CD4-positive, alpha-beta T cell treated with Interleukin-12 subunit alpha and Interleukin-12 subunit beta, for 1 hour (primary cell): Measurements from ENCODE around the gene MYO5B.

Experiments
- DNase-seq: peaks from one replicate; pipeline ENCODE4 v3.0.0-alpha.2; 2020

Gene MYO5B

DNA sequence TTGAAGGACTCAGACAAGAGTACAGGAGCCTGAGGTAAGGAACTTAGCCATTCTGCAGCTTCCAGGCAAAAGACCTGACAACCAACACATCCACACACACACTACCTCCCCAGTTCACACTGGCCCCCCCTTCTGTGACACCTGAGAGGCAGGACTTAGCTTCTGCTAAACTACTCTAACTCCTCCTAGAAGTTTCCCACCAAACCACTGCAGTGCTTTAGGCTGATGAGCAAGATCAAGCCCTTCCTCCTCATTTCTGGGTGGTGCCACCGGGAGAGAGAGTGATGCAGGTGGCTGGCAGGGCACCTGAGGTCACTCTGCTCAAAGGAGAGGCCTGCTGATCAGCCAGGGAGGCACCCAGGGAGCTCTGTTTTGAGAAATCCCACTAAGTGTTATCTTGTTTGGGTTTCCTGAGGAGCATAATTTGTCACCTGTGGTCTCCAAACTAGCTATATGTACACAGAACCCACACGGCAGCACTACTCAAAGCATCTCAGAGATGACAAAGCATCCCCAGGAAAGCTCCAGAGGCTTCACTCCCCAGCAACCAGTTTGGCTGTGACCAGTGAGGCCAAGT, 188.4 kb downstream of the MYO5B start:
- DNase-seq, result no peak

DNA sequence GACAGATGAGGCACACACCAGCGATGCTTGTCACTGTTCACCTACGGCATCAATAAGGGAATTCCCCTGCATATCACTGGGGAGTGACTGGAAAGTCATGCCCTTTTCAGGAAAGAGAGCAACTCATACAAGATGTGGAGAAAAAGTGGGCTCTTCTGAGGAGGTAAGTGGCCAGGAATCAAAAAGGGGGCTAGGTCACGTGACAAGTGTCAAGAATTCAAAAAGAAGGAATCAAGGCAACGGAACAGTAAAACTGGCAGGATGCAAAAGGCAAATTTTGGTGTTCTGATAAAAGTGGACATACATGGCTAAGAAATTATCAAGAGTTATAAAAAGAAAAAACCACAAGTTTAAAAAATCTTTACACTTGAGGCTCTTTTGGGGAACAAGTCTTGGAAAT, 190.9 kb downstream of the MYO5B start:
- DNase-seq, result no peak

DNA sequence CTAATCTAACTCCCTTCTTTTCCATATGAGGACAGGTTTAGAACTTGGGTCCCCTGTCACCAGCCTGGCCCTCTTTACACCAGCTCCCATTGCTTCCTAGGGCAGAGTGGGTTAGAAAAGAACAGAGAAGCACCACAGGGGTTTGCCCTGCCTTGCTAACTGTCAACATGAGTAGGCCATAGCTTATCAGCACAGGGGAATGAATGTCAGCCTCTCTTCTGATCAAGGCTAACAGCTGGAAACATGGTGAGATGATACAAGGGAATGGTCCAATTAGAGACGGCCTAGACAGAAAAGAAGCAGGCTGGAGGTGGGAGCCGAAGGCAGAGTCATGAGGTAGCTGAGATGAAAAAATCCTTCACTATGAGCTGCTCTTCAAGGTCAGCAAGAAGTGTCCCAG, 192.2 kb downstream of the MYO5B start:
- no peak for DNase-seq

- DNase-seq, result no peak
These were observed 194.7 kb downstream of the MYO5B start for GRCh38 chr18:50000227-50000626.

DNA sequence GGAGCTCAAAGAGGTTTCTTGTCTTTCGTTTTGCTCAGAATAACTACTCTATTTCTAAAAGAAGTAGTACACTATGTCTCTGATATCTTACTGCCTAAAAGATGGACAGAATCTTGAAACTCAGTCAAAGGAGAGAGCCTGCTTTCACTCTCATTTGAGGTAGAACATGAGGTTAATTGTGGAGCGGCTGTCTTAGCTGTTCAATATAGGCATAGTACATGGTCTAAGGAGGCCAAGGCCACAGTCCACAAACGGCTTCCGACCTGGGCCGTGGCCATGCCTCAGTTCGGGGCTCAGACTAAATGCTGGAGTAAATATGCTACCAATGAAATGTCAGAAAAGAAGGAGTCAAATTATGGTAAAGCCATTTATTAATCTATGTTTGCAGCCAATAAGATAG, 195.8 kb downstream of the MYO5B start:
- DNase-seq, result no peak

GRCh38 chr18:49997558-49997957, 197.4 kb downstream of the MYO5B start:
- DNase-seq, result no peak

DNA sequence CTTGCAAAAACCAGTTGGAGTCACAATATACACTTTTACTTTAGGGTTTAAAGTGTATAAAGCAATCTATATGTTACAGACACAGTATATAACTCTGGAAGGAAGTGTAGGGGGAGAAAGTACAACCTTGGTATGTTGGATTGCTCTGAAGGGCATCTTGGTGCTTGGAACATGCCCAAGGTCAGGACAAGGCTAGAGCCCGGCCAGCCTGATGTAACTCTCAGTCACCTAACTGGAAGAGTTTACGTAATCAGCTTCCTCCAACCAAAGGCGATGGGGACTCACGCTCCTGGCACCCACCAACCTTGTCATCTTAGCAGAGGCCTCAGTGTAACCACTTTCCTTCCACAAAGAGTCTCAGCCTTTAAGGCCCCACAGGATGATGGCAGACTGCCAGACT, 200.5 kb downstream of the MYO5B start:
- DNase-seq, result no peak

DNA sequence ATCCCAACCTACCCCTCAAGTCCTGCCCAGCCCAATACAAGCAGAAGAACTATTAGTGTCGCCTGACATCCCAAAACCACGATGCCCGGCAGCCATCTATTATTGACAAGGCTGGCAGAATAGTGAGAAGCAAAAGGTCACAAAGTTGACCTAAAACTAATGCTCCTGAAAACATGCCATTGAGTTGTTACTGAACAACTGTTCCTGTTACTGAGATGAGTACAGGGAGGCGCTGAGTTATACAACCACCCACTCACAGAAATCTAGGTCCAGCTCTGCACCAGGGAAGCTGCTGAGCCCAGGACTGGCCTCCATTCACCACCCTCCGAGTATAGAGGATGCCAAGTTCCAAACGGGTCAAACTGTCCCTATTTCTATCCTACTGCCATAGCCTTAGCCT, 201.6 kb downstream of the MYO5B start:
- no peak for DNase-seq

- no peak for DNase-seq
These were observed 206.2 kb downstream of the MYO5B start for GRCh38 chr18:49988733-49989132.

GRCh38 chr18:49988101-49988500, 206.8 kb downstream of the MYO5B start:
- no peak for DNase-seq

- no peak for DNase-seq
These were observed 209.7 kb downstream of the MYO5B start for GRCh38 chr18:49985236-49985635.

GRCh38 chr18:49980896-49981295, 214.1 kb downstream of the MYO5B start:
- no peak for DNase-seq

DNA sequence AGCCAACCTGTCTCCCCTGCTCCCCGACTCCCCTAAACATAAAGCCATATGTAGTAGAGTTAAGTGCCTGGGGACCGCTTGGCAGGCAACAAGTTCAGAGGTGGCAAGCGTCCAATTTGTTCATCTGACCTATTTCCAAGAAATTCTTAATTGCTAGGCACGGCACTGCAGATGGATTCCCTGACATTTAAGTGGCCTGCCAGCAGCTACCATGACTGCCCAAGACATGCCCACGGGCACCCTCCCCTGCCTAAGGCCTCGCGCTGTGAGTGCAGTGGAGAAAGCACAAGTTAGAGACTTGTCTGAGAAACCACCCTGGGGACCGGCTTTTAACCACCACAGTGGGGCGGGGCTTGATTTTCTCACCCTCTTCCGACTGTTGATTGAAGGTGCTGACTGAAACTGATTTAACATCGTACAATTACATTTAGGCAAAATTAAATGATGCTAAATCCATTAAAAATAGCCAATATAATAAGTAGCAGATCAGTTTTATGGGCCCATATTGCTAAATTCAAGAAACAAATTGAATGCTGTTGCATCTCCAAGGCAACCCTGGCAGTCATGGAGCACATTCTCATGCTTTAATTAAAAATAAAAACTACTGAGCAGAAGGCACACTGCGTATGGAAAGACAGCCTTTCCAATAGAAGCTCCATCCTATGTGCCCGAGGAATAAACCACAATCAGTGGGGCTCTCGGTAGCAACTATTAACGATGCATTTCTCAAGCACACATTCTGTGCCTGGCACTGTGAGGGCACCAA, 218.0 kb downstream of the MYO5B start:
- DNase-seq, result no peak

DNA sequence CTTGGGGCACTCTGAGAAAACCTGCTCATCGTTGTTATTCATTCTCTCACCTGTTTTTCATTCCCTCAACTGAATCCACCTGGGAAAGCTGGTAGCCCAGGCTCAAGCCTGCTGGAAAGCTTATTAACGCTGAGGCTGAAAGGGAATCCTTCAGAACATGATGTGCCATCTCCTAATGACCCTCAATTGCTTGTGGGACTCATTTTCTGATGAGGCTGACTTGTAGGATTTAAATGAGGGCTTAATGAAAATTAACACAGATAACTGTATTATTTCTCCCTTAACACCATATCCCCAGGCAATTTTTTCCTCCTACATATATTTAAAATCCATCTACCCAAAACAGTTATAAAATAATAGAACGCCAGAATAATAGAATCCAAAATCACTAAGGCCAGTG, 218.9 kb downstream of the MYO5B start:
- DNase-seq, result no peak

DNA sequence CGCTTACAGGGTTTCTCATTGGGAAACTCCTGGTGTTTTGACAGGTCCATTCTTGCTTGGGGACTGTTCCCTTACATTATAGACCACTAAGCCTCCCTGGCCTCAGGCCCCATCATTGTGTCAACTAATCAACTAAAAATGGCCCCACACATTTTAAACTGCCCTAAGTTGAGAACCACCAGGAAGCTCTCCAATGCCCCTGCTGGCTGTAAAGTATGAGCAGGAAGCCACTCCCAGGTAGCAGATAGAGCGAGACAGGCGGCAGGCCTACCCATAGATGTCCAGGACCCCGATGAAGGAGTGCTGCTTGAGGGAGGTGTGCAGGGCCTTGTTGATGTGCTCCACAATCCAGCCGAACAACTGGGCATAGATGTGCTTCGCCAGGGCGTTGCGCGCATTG, 220.9 kb downstream of the MYO5B start:
- DNase-seq, result no peak

GRCh38 chr18:49973592-49973991, 221.4 kb downstream of the MYO5B start:
- DNase-seq, result no peak

DNA sequence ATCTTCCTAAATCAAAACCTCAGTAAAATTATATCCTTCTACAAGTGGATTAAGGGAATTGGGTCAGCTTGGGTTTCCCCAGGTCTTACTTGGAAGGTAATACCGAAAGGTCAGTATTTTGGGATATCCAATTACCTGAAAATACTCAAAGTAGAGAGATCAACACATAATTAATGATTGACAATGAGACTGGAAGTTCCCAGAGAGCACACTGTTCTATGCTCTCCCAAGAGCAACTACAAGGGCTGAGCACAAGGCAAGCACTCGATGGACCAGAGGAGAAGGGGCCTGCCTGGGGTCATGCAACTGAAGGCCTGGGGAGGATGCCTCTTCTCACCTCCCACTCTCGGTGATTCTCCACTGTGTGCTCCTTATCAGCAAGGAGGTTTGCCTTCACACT, 222.4 kb downstream of the MYO5B start:
- DNase-seq, result no peak

GRCh38 chr18:49971462-49971861, 223.5 kb downstream of the MYO5B start:
- no peak for DNase-seq

DNA sequence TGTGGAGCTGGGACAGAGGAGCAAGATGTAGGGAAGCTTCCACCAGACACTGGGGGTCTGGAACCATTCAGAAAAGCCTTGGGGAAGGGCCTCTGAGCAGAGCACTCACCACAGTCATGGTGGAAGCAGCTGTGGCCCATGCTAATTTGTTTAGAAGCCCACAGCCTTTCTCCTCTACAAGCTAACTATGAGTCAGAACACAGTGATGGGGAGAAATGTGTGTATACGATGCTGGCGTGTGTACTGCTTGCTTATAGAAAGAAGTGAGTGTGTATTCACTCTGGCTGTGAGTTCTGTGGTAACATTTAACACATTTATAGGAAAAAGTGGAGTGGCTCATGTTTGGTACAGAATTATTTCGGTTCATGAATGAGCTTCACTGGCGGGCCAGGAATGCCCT, 224.6 kb downstream of the MYO5B start:
- DNase-seq, result no peak

- DNase-seq, result no peak
These were observed 226.2 kb downstream of the MYO5B start for GRCh38 chr18:49968644-49969309.

- no peak for DNase-seq
These were observed 227.2 kb downstream of the MYO5B start for GRCh38 chr18:49967636-49968313.

GRCh38 chr18:49967171-49967570, 227.8 kb downstream of the MYO5B start:
- DNase-seq, result no peak

DNA sequence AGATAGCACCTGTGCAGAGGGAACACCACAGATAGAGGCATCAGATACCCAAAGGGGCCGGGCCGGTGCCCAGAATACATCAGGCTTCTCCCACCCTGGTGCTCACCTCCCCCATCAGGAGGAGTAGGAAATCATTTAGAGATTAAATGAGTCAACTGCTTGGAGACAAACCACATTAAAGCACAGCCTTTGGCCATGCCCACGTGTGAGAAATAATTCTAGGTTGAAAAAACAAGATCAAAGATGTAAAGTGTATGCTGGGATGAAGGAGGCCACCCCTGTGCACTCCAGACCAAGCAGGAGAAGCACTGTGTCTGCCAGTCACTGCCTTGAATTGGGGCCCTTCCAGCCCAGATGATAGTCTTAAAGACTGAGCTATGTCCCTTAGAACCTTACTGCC, 228.9 kb downstream of the MYO5B start:
- DNase-seq, result no peak

DNA sequence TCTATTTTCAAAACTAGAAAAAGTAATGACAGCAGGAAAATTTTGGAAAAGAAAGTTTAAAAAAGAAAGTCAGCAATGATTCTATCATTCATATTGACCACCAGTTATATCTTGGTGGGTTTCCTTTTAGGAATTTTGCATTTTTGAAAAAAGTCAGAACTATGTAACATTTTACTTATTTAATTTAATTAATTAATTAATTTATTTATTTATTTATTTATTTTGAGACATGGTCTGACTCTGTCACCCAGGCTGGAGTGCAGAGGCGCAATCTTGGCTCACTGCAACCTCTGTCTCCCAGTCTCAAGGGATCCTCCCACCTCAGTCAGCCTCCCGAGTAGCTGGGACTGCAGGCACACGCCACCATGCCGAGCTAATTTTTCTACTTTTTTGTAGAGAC, 231.7 kb downstream of the MYO5B start:
- DNase-seq, result no peak
